H9 (cell line): ENCODE data around the gene MYCBP2. TPM values are rescaled to one million over a fixed set of nuclear protein-coding genes. Genes with fewer than 3 reads are reported as not detected.

Experiments used
- DNase-seq: peaks from one replicate; pipeline ENCODE4 v3.0.0-alpha.2; 2017
- H2AFZ ChIP-seq: one replicate; pipeline ENCODE4 v1.6.1; 2013; ENCODE audit warnings: mild to moderate bottlenecking, low read length, control low read depth, moderate library complexity
- H2AK5ac ChIP-seq: 2 replicates; pipeline ENCODE4 v1.6.1; 2013; ENCODE audit warnings: low read length, control low read depth, mixed read lengths; ENCODE audit not compliant: insufficient read length
- H2BK120ac ChIP-seq: one replicate; pipeline ENCODE4 v1.6.1; 2013; ENCODE audit warnings: low read depth, mild to moderate bottlenecking, low read length, control low read depth, inconsistent platforms; ENCODE audit not compliant: poor library complexity, severe bottlenecking
- H2BK12ac ChIP-seq: 2 replicates; pipeline ENCODE4 v1.6.1; 2013; ENCODE audit warnings: low read length, control low read depth, mixed read lengths, low read depth; ENCODE audit not compliant: insufficient read length
- H2BK15ac ChIP-seq: 2 replicates; pipeline ENCODE4 v1.6.1; 2013; ENCODE audit warnings: low read depth, low read length, control low read depth
- H2BK20ac ChIP-seq: one replicate; pipeline ENCODE4 v1.6.1; 2013; ENCODE audit warnings: low read depth, mild to moderate bottlenecking, low read length, control low read depth, inconsistent platforms; ENCODE audit not compliant: poor library complexity, severe bottlenecking
- H2BK5ac ChIP-seq: 2 replicates; pipeline ENCODE4 v1.6.1; 2013; ENCODE audit warnings: low read length, control low read depth, mixed read lengths; ENCODE audit not compliant: insufficient read length
- H3K14ac ChIP-seq: 2 replicates; pipeline ENCODE4 v1.6.1; 2013; ENCODE audit warnings: low read length, control low read depth; ENCODE audit not compliant: insufficient read depth
- H3K18ac ChIP-seq: 2 replicates; pipeline ENCODE4 v1.6.1; 2013; ENCODE audit warnings: low read depth, mild to moderate bottlenecking, mixed read lengths, low read length, control low read depth; ENCODE audit not compliant: insufficient read length
- H3K23ac ChIP-seq: 2 replicates; pipeline ENCODE4 v1.6.1; 2013; ENCODE audit warnings: low read length, control low read depth, mixed read lengths, low read depth; ENCODE audit not compliant: insufficient read length
- H3K23me2 ChIP-seq: 2 replicates; pipeline ENCODE4 v1.6.1; 2013; ENCODE audit warnings: low read depth, mild to moderate bottlenecking, mixed read lengths, low read length, control low read depth; ENCODE audit not compliant: insufficient read length, poor library complexity, severe bottlenecking
- H3K27ac ChIP-seq: 2 replicates; pipeline ENCODE4 v1.5.1; 2013; ENCODE audit warnings: low read length, control low read depth, mixed read lengths, low read depth; ENCODE audit not compliant: insufficient read length
- H3K27me3 ChIP-seq: 2 replicates; pipeline ENCODE4 v1.6.1; 2013; ENCODE audit warnings: low read length, control low read depth, inconsistent platforms; ENCODE audit not compliant: insufficient read depth
- H3K4ac ChIP-seq: 2 replicates; pipeline ENCODE4 v1.6.1; 2013; ENCODE audit warnings: low read depth, mild to moderate bottlenecking, control low read depth, inconsistent platforms, low read length, moderate library complexity
- H3K4me1 ChIP-seq: 2 replicates; pipeline ENCODE4 v1.6.1; 2013; ENCODE audit warnings: low read length, control low read depth, inconsistent platforms; ENCODE audit not compliant: insufficient read depth
- H3K4me2 ChIP-seq: 2 replicates; pipeline ENCODE4 v1.6.1; 2013; ENCODE audit warnings: low read length, control low read depth, mixed read lengths; ENCODE audit not compliant: insufficient read length, insufficient read depth
- H3K56ac ChIP-seq: 2 replicates; pipeline ENCODE4 v1.6.1; 2013; ENCODE audit warnings: low read depth, mild to moderate bottlenecking, mixed read lengths, low read length, control low read depth; ENCODE audit not compliant: insufficient read length
- H3K79me1 ChIP-seq: 2 replicates; pipeline ENCODE4 v1.6.1; 2013; ENCODE audit warnings: low read depth, mild to moderate bottlenecking, moderate library complexity, low read length, control low read depth, inconsistent platforms; ENCODE audit not compliant: insufficient read depth, poor library complexity, severe bottlenecking
- H3K79me2 ChIP-seq: 2 replicates; pipeline ENCODE4 v1.6.1; 2013; ENCODE audit warnings: low read length, control low read depth, inconsistent platforms; ENCODE audit not compliant: insufficient read depth
- H3K9ac ChIP-seq: 2 replicates; pipeline ENCODE4 v1.6.1; 2013; ENCODE audit warnings: low read length, control low read depth, mixed read lengths; ENCODE audit not compliant: insufficient read length; ENCODE audit errors: extremely low read depth
- H3K9me3 ChIP-seq: one replicate; pipeline ENCODE4 v1.6.1; 2013; ENCODE audit warnings: low read depth, low read length, inconsistent platforms; ENCODE audit not compliant: control insufficient read depth
- H3T11ph ChIP-seq: one replicate; pipeline ENCODE4 v1.6.1; 2013; ENCODE audit warnings: mild to moderate bottlenecking, low read length, control low read depth, inconsistent platforms
- H4K20me1 ChIP-seq: one replicate; pipeline ENCODE4 v1.6.1; 2013; ENCODE audit not compliant: control insufficient read depth, insufficient read length, insufficient read depth
- H4K5ac ChIP-seq: 2 replicates; pipeline ENCODE4 v1.6.1; 2013; ENCODE audit warnings: low read depth, mild to moderate bottlenecking, mixed read lengths, low read length, control low read depth; ENCODE audit not compliant: insufficient read length
- H4K8ac ChIP-seq: replicated peaks from 2 replicates; pipeline ENCODE4 v1.6.1; 2013; ENCODE audit warnings: low read length, control low read depth, mixed read lengths, low read depth; ENCODE audit not compliant: insufficient read length
- H4K91ac ChIP-seq: 2 replicates; pipeline ENCODE4 v1.6.1; 2013; ENCODE audit warnings: low read depth, mild to moderate bottlenecking, moderate library complexity, mixed read lengths, low read length, control low read depth; ENCODE audit not compliant: insufficient read length
- H3K27ac Mint-ChIP-seq, 3 experiments: 2 replicates in 2 of 3; 3 replicates in 1 of 3; pipeline ENCODE4 v1.8.0; 2020 to 2021; ENCODE audit warnings: mixed read lengths in 3 of 3, mild to moderate bottlenecking in 1 of 3, moderate library complexity in 1 of 3
- H3K27me3 Mint-ChIP-seq: 2 replicates; pipeline ENCODE4 v1.8.0; 2021; ENCODE audit warnings: low read depth, mild to moderate bottlenecking, moderate library complexity, mixed read lengths
- H3K36me3 Mint-ChIP-seq, 3 experiments: 2 replicates in 2 of 3; 3 replicates in 1 of 3; pipeline ENCODE4 v1.8.0; 2020 to 2021; ENCODE audit warnings: low read depth in 3 of 3, mixed read lengths in 3 of 3; ENCODE audit not compliant: insufficient read depth in 1 of 3
- H3K4me1 Mint-ChIP-seq, 2 experiments: 2 replicates each; pipeline ENCODE4 v1.8.0; 2020; ENCODE audit warnings: mixed read lengths in 2 of 2
- H3K4me3 Mint-ChIP-seq, 2 experiments: 2 replicates in 1 of 2; 3 replicates in 1 of 2; pipeline ENCODE4 v1.8.0; 2020 to 2021; ENCODE audit warnings: mild to moderate bottlenecking in 2 of 2, mixed read lengths in 2 of 2, moderate library complexity in 1 of 2
- H3K9me3 Mint-ChIP-seq, 2 experiments: 2 replicates in 1 of 2; 3 replicates in 1 of 2; pipeline ENCODE4 v1.8.0; 2020; ENCODE audit warnings: mild to moderate bottlenecking in 2 of 2, mixed read lengths in 2 of 2, moderate library complexity in 1 of 2
- WGBS: extraction: QIAGEN DNeasy Blood & Tissue Kit; methylation state at CpG from one replicate; pipeline ENCODE4 v1.1.7; 2013; ENCODE audit warnings: missing lambda C conversion rate, low lambda C conversion rate, mixed read lengths; ENCODE audit not compliant: insufficient read length; ENCODE audit errors: extremely low coverage; 5-methylcytosine and 5-hydroxymethylcytosine counted together
- total RNA-seq: library from RNA; stranded (reverse); gene quantifications from 2 replicates; pipeline ENCODE4 v1.2.1, GENCODE V29; 2021
- TF ChIP-seq, protein P1 (sequence below): fragments of 200-600 bp; sonication (generic); conservative IDR thresholded peaks from 3 replicates; pipeline ENCODE4 v1.8.0; 2021; ENCODE audit warnings: antibody characterized with exemption, mild to moderate bottlenecking

Gene MYCBP2
- total RNA-seq, 1 experiment from 2014 or later = 32.0 TPM

DNA sequence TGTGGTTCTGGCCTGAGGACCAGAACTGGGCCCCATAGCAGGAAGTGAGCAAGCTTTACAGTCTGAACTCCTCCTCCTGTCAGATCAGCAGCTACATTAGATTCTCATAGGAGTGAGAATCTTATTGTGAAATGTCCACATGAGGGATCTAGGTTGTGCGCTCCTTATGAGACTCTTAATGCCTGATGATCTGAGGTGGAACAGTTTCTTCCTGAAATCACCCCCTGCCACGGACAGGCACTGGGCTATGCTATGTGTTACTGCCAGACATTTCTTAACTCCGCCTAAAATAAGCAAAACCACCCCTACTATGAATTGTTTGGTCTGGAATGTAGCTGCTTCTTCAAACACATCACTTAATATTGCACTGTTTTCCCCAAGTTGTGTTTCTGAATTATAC is 304.6 kb downstream of the MYCBP2 start:
- Mint-ChIP-seq H3K27ac (peak overlapping the region in 1 of 3 experiments; percentile 59; a peak in 1 of 7 replicates), H3K27me3 (no peaks in the 10 kb centered on the region), H3K9me3 (no peaks in the 10 kb centered on the region), H3K4me3 (no peak overlapping the region), H3K36me3 (peaks cover 5 to 9% (median 8%) of the 10 kb centered on the region in 3 experiments; a peak in 4 of 7 replicates), H3K4me1 (peaks cover 21 to 25% of the 10 kb centered on the region in 2 experiments)
- Histone ChIP-seq H3K4me1 (no peaks in the 10 kb centered on the region), H2BK20ac (no peak overlapping the region), H4K20me1 (no peaks in the 10 kb centered on the region), H3T11ph (no peak overlapping the region), H4K91ac (no peak overlapping the region), H2AK5ac (no peak overlapping the region), H3K9ac (no peak overlapping the region), H3K27me3 (no peaks in the 10 kb centered on the region), H3K56ac (no peak overlapping the region), H3K79me1 (peaks cover 6% of the 10 kb centered on the region), H3K23ac (no peak overlapping the region), H3K18ac (no peak overlapping the region), H2BK5ac (no peak overlapping the region), H3K9me3 (no peaks in the 10 kb centered on the region), H4K8ac (no peak overlapping the region), H3K23me2 (no peaks in the 10 kb centered on the region), H3K4me2 (no peak overlapping the region), H2AFZ (no peak overlapping the region), H2BK120ac (no peak overlapping the region), H3K79me2 (peaks cover 4% of the 10 kb centered on the region; the same call in 1 of the 2 replicates), H3K4ac (no peak overlapping the region), H2BK15ac (no peak overlapping the region), H3K14ac (no peak overlapping the region), H4K5ac (no peak overlapping the region), H2BK12ac (no peak overlapping the region), H3K27ac (no peak overlapping the region)
- WGBS = no CpG with 5 or more reads among the region's 3 CpGs
- TF ChIP-seq, protein P1, sequence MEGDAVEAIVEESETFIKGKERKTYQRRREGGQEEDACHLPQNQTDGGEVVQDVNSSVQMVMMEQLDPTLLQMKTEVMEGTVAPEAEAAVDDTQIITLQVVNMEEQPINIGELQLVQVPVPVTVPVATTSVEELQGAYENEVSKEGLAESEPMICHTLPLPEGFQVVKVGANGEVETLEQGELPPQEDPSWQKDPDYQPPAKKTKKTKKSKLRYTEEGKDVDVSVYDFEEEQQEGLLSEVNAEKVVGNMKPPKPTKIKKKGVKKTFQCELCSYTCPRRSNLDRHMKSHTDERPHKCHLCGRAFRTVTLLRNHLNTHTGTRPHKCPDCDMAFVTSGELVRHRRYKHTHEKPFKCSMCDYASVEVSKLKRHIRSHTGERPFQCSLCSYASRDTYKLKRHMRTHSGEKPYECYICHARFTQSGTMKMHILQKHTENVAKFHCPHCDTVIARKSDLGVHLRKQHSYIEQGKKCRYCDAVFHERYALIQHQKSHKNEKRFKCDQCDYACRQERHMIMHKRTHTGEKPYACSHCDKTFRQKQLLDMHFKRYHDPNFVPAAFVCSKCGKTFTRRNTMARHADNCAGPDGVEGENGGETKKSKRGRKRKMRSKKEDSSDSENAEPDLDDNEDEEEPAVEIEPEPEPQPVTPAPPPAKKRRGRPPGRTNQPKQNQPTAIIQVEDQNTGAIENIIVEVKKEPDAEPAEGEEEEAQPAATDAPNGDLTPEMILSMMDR = no peak
- DNase-seq = no peak
